Panc1 (cell line): ENCODE data around the gene PLAAT4.

Source experiments
- POLR2AphosphoS5 ChIP-seq: IDR thresholded peaks from 2 replicates; pipeline ENCODE4 v1.6.1; 2012; ENCODE audit warnings: mild to moderate bottlenecking, low read depth, low read length, moderate library complexity
- SIN3A ChIP-seq: IDR thresholded peaks from 2 replicates; pipeline ENCODE4 v1.6.1; 2012; ENCODE audit warnings: low read depth, mild to moderate bottlenecking, low read length, moderate library complexity, borderline replicate concordance; ENCODE audit not compliant: insufficient read depth
- TCF7L2 ChIP-seq: IDR thresholded peaks from 2 replicates; pipeline ENCODE4 v1.6.1; 2011; ENCODE audit warnings: mild to moderate bottlenecking, low read depth, low read length, inconsistent platforms
- TF ChIP-seq, protein P1 (sequence below): fragments of 450-650 bp; IDR thresholded peaks from 2 replicates; pipeline ENCODE4 v1.5.1; 2017; ENCODE audit warnings: mild to moderate bottlenecking

DNA sequence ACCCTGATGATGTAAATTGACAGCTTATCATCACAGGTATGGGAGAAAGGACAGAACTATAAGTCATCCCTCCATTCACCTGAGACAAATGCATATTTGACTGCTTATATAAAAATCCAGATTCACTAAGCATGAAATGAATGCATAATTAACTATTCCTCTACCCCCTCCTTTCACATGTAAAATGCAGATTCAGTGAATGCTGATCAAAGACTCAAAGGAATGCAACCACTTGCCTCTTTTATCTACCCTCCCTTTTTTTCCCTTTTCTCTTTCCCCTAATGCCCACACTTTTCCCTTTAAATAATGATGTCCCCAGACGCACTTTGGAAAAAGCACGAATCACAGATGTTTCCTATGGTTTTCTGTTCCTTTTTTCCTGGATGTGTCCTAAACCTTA is 4.5 kb upstream of the PLAAT4 start:
- TF ChIP-seq, protein P1, sequence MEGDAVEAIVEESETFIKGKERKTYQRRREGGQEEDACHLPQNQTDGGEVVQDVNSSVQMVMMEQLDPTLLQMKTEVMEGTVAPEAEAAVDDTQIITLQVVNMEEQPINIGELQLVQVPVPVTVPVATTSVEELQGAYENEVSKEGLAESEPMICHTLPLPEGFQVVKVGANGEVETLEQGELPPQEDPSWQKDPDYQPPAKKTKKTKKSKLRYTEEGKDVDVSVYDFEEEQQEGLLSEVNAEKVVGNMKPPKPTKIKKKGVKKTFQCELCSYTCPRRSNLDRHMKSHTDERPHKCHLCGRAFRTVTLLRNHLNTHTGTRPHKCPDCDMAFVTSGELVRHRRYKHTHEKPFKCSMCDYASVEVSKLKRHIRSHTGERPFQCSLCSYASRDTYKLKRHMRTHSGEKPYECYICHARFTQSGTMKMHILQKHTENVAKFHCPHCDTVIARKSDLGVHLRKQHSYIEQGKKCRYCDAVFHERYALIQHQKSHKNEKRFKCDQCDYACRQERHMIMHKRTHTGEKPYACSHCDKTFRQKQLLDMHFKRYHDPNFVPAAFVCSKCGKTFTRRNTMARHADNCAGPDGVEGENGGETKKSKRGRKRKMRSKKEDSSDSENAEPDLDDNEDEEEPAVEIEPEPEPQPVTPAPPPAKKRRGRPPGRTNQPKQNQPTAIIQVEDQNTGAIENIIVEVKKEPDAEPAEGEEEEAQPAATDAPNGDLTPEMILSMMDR = no peak
- TF ChIP-seq POLR2AphosphoS5 (no peak), SIN3A (no peak), TCF7L2 (no peak)
